H1 (cell line): Measurements from ENCODE around the gene LIPJ. TPM values are rescaled to one million over a fixed set of nuclear protein-coding genes. Genes with fewer than 3 reads are reported as not detected.

ENCODE experiments used
- CTCF ChIA-PET: fragments of 300-600 bp; sonication (Branson Sonifier 250); formaldehyde crosslinking; loops from one replicate; lab custom pipeline; 2021; ENCODE audit not compliant: partially characterized antibody; lab: Charles Lee
- POLR2A ChIA-PET: fragments of 300-600 bp; sonication (Branson Sonifier 250); formaldehyde crosslinking; loops from one replicate; lab custom pipeline; 2021; ENCODE audit warnings: inconsistent platforms; ENCODE audit not compliant: partially characterized antibody; lab: Charles Lee
- DNase-seq, 2 experiments: peaks; one replicate each; pipeline versions ENCODE4 v3.0.0 to v3.0.0-alpha.2; 2010 to 2022; ENCODE audit warnings: low spot score in 2 of 2, low read depth in 1 of 2, mixed read lengths in 1 of 2
- FAIRE-seq: peaks from 2 replicates; lab custom pipeline; 2011; peaks lifted over from hg19 to GRCh38; lab: Jason Lieb, UNC
- H2AFZ ChIP-seq: 2 replicates; pipeline ENCODE4 v1.8.1; 2012; ENCODE audit warnings: low read length, inconsistent platforms
- H2AK5ac ChIP-seq: 2 replicates; pipeline ENCODE4 v1.6.1; 2013; ENCODE audit warnings: low read depth, low read length
- H2BK120ac ChIP-seq: replicated peaks from 2 replicates; pipeline ENCODE3; 2013; ENCODE audit warnings: low read depth, low read length, inconsistent platforms
- H2BK12ac ChIP-seq: 2 replicates; pipeline ENCODE4 v1.6.1; 2013; ENCODE audit warnings: low read depth, low read length
- H2BK15ac ChIP-seq: 2 replicates; pipeline ENCODE4 v1.6.1; 2013; ENCODE audit warnings: low read length
- H2BK20ac ChIP-seq: 2 replicates; pipeline ENCODE4 v1.6.1; 2013; ENCODE audit warnings: low read length
- H2BK5ac ChIP-seq: 2 replicates; pipeline ENCODE4 v1.6.1; 2013; ENCODE audit warnings: low read depth, low read length
- H3K14ac ChIP-seq: 2 replicates; pipeline ENCODE4 v1.6.1; 2013; ENCODE audit warnings: inconsistent platforms; ENCODE audit not compliant: insufficient read length
- H3K18ac ChIP-seq: 2 replicates; pipeline ENCODE4 v1.6.1; 2013; ENCODE audit warnings: low read length; ENCODE audit errors: extremely low read depth
- H3K23ac ChIP-seq: 2 replicates; pipeline ENCODE4 v1.6.1; 2013; ENCODE audit warnings: inconsistent platforms; ENCODE audit not compliant: insufficient read length
- H3K23me2 ChIP-seq: 2 replicates; pipeline ENCODE4 v1.6.1; 2013; ENCODE audit warnings: low read depth, low read length
- H3K27ac ChIP-seq: 2 replicates; pipeline ENCODE4 v1.6.1; 2011; ENCODE audit warnings: low read depth, low read length, inconsistent platforms
- H3K27me3 ChIP-seq, 4 experiments: replicated peaks in 1 of 4; 1 replicate in 1 of 4; 2 replicates in 3 of 4; pipeline versions ENCODE4 v1.6.1 to v1.8.1; 2011 to 2013; ENCODE audit warnings: low read length in 3 of 4, mild to moderate bottlenecking in 3 of 4, inconsistent platforms in 2 of 4, mixed read lengths in 2 of 4, moderate library complexity in 1 of 4; ENCODE audit not compliant: control insufficient read depth in 3 of 4, insufficient read depth in 3 of 4; ENCODE audit errors: extremely low read depth in 1 of 4
- H3K36me3 ChIP-seq, 4 experiments: 2 replicates each; pipeline versions ENCODE4 v1.6.1 to v1.8.1; 2011 to 2013; ENCODE audit warnings: mild to moderate bottlenecking in 4 of 4, low read length in 3 of 4, moderate library complexity in 2 of 4, control low read depth in 1 of 4, inconsistent platforms in 1 of 4; ENCODE audit not compliant: insufficient read depth in 4 of 4, control insufficient read depth in 2 of 4
- H3K4ac ChIP-seq: replicated peaks from 2 replicates; pipeline ENCODE3; 2013; ENCODE audit warnings: low read length, low read depth, mixed read lengths, inconsistent platforms; ENCODE audit not compliant: insufficient read length
- H3K4me1 ChIP-seq, 4 experiments: replicated peaks in 1 of 4; 1 replicate in 1 of 4; 2 replicates in 3 of 4; pipeline versions ENCODE4 v1.6.1 to v1.8.1; 2011 to 2013; ENCODE audit warnings: low read length in 3 of 4, inconsistent platforms in 2 of 4, mixed read lengths in 1 of 4; ENCODE audit not compliant: insufficient read depth in 4 of 4, control insufficient read depth in 3 of 4
- H3K4me2 ChIP-seq, 2 experiments: 2 replicates each; pipeline versions ENCODE4 v1.6.1 to v1.8.1; 2011 to 2013; ENCODE audit warnings: low read depth in 2 of 2, low read length in 2 of 2, control low read depth in 1 of 2, inconsistent platforms in 1 of 2, mild to moderate bottlenecking in 1 of 2; ENCODE audit not compliant: insufficient read depth in 1 of 2
- H3K4me3 ChIP-seq, 4 experiments: fragments of 200-600, 300-600 bp in 1 of 4; sonication (generic), shearing (Covaris generic), sonication (Bioruptor Twin) in 1 of 4; 2 replicates each; pipeline versions ENCODE4 v1.5.1 to v1.8.1; 2011 to 2016; ENCODE audit warnings: low read length in 4 of 4, low read depth in 3 of 4, control low read depth in 2 of 4, inconsistent platforms in 2 of 4, mild to moderate bottlenecking in 2 of 4, mixed read lengths in 1 of 4, moderate library complexity in 1 of 4; ENCODE audit not compliant: insufficient read depth in 2 of 4; ENCODE audit errors: extremely low read depth in 1 of 4
- H3K56ac ChIP-seq: replicated peaks from 2 replicates; pipeline ENCODE3; 2013; ENCODE audit warnings: low read depth, mild to moderate bottlenecking, mixed read lengths, low read length, inconsistent platforms; ENCODE audit not compliant: insufficient read length
- H3K79me1 ChIP-seq: 2 replicates; pipeline ENCODE4 v1.6.1; 2013; ENCODE audit warnings: low read depth, low read length, control low read depth
- H3K79me2 ChIP-seq, 2 experiments: 2 replicates each; pipeline versions ENCODE4 v1.6.1 to v1.8.1; 2012 to 2013; ENCODE audit warnings: low read length in 2 of 2, mild to moderate bottlenecking in 2 of 2, inconsistent platforms in 1 of 2; ENCODE audit not compliant: insufficient read depth in 2 of 2, control insufficient read depth in 1 of 2
- H3K9ac ChIP-seq, 4 experiments: replicated peaks in 1 of 4; 1 replicate in 1 of 4; 2 replicates in 3 of 4; pipeline versions ENCODE4 v1.6.1 to v1.8.1; 2011 to 2013; ENCODE audit warnings: low read depth in 3 of 4, low read length in 3 of 4, control low read depth in 2 of 4, mild to moderate bottlenecking in 2 of 4, moderate library complexity in 2 of 4, inconsistent platforms in 1 of 4; ENCODE audit errors: extremely low read depth in 1 of 4
- H3K9me3 ChIP-seq, 2 experiments: 2 replicates each; pipeline versions ENCODE4 v1.6.1 to v1.8.1; 2012 to 2013; ENCODE audit warnings: mild to moderate bottlenecking in 2 of 2, moderate library complexity in 2 of 2, control low read depth in 1 of 2, inconsistent platforms in 1 of 2, low read depth in 1 of 2, low read length in 1 of 2, mixed read lengths in 1 of 2; ENCODE audit not compliant: insufficient read depth in 2 of 2
- H4K20me1 ChIP-seq, 2 experiments: replicated peaks in 1 of 2; 2 replicates each; pipeline versions ENCODE3 to v1.8.1; 2011 to 2013; ENCODE audit warnings: inconsistent platforms in 2 of 2, low read length in 2 of 2, mild to moderate bottlenecking in 1 of 2; ENCODE audit not compliant: insufficient read depth in 2 of 2, control insufficient read depth in 1 of 2
- H4K5ac ChIP-seq: 2 replicates; pipeline ENCODE4 v1.6.1; 2013; ENCODE audit warnings: low read length, low read depth, mixed read lengths, inconsistent platforms; ENCODE audit not compliant: insufficient read length
- H4K8ac ChIP-seq: 2 replicates; pipeline ENCODE4 v1.8.0; 2013; ENCODE audit warnings: mild to moderate bottlenecking, moderate library complexity, low read length, inconsistent platforms; ENCODE audit not compliant: insufficient read depth; ENCODE audit errors: extremely low read depth
- H4K91ac ChIP-seq: replicated peaks from 2 replicates; pipeline ENCODE3; 2013; ENCODE audit warnings: low read length, mixed read lengths, inconsistent platforms; ENCODE audit not compliant: insufficient read length
- BCL11A ChIP-seq, 2 experiments: IDR thresholded peaks; one replicate each; pipeline ENCODE4 v1.6.1; 2011; ENCODE audit warnings: low read depth in 2 of 2, low read length in 2 of 2, mild to moderate bottlenecking in 2 of 2
- CBX8 ChIP-seq: fragments of 300-800, 300-1000 bp; sonication (generic); IDR thresholded peaks from 2 replicates; pipeline ENCODE4 v1.7.1; 2016; ENCODE audit warnings: low read depth, low read length, borderline replicate concordance
- E2F6 ChIP-seq: IDR thresholded peaks from 2 replicates; pipeline ENCODE4 v1.6.1; 2012; ENCODE audit warnings: inconsistent platforms
- GTF2F1 ChIP-seq: IDR thresholded peaks from 2 replicates; pipeline ENCODE4 v1.6.1; 2012; ENCODE audit warnings: low read depth, low read length, improper control_type of control experiment, borderline replicate concordance
- RXRA ChIP-seq: IDR thresholded peaks from 2 replicates; pipeline ENCODE4 v1.6.1; 2011; ENCODE audit warnings: low read depth, mild to moderate bottlenecking, low read length, moderate library complexity; ENCODE audit not compliant: insufficient read depth
- SIN3A ChIP-seq, 2 experiments: IDR thresholded peaks in 1 of 2; conservative IDR thresholded peaks in 1 of 2; 2 replicates each; pipeline ENCODE4 v1.6.1; 2011 to 2012; ENCODE audit warnings: low read length in 2 of 2, improper control_type of control experiment in 1 of 2, low read depth in 1 of 2, mild to moderate bottlenecking in 1 of 2
- TBP ChIP-seq: IDR thresholded peaks from 2 replicates; pipeline ENCODE4 v1.6.1; 2011; ENCODE audit warnings: low read depth, low read length, improper control_type of control experiment
- polyA plus RNA-seq, 7 experiments: library from polyadenylated mRNA; depleted of rRNA in 3 of 7; stranded (reverse) in 5 of 7; unstranded in 2 of 7; fragments of >200 nt in 5 of 7; fragments of 200-250 nt in 2 of 7; gene quantifications; 1 replicate in 5 of 7; 2 replicates in 1 of 7; 4 replicates in 1 of 7; pipeline versions ENCODE4 v1.2.1 to v1.2.3, GENCODE V29; 2011 to 2013; ENCODE audit warnings: missing spikeins in 2 of 7, mixed read lengths in 2 of 7
- total RNA-seq: library from RNA; stranded (reverse); fragmentation: NEBNext Ultra II Directional; extraction: Animal tissue kit (Norgen Biotek cat#: 25700); gene quantifications from 2 replicates; pipeline ENCODE4 v1.2.1, GENCODE V29; 2021

The LIPJ gene
- total and polyA plus RNA-seq, 2 of the 8 experiments (the other 6 are each of a cell fraction or from before 2014, with no cell fraction given) = not detected

- Histone ChIP-seq H3K4ac (no peak overlapping the region), H4K5ac (no peak overlapping the region), H2BK5ac (no peak overlapping the region), H3K4me3 (no peak overlapping the region), H3K9me3 (no peaks in the 10 kb centered on the region; a peak in 1 of 4 replicates), H3K23ac (no peak overlapping the region), H3K4me2 (no peak overlapping the region), H2AK5ac (no peak overlapping the region), H2BK120ac (no peak overlapping the region), H4K8ac (no peak overlapping the region), H3K56ac (no peak overlapping the region), H2BK20ac (no peak overlapping the region), H2AFZ (no peak overlapping the region), H3K27ac (no peak overlapping the region), H3K4me1 (no peaks in the 10 kb centered on the region), H4K91ac (no peak overlapping the region), H3K36me3 (no peaks in the 10 kb centered on the region), H3K79me1 (no peaks in the 10 kb centered on the region), H2BK12ac (no peak overlapping the region), H3K27me3 (no peaks in the 10 kb centered on the region), H4K20me1 (no peaks in the 10 kb centered on the region), H3K79me2 (no peaks in the 10 kb centered on the region), H2BK15ac (no peak overlapping the region), H3K23me2 (no peaks in the 10 kb centered on the region), H3K18ac (no peak overlapping the region), H3K9ac (no peak overlapping the region), H3K14ac (no peak overlapping the region)
- no peak for DNase-seq
- POLR2A ChIA-PET = no interaction called here
- no peak for FAIRE-seq
- CTCF ChIA-PET = no interaction called here
- TF ChIP-seq E2F6 (no peak), CBX8 (no peak), TBP (no peak), GTF2F1 (no peak), RXRA (no peak), BCL11A (IDR thresholded peaks at IDR 0.05; ENCODE audit: low read depth in 2 of 2, low read length in 2 of 2) (no peak), SIN3A (conservative IDR thresholded peaks at IDR 0.05 in 1 of 2, IDR thresholded peaks at IDR 0.05 in 1 of 2; ENCODE audit: low read depth in 1 of 2, low read length in 2 of 2) (no peak)
Measured at GRCh38 chr10:88642963-88643362, 56.4 kb downstream of the LIPJ start.
